GM19328 (cell line): ENCODE data around the gene ARL8A.
"Not testable (repeated sequence)": the region's sequence is repeated elsewhere in the genome, so short reads cannot be mapped to it uniquely, and the experiment has no call there.

Experiments
- ATAC-seq: cut with Tn5 transposase; IDR thresholded peaks from one replicate; pipeline ENCODE4 v1.9.1; 2021; ENCODE audit warnings: mild to moderate bottlenecking, moderate library complexity; ENCODE audit not compliant: unreplicated experiment

Gene ARL8A

GRCh38 chr1:202159534-202160371, 15.2 kb upstream of the ARL8A start:
- ATAC-seq = no peak

- no peak for ATAC-seq
These were observed 14.4 kb upstream of the ARL8A start for GRCh38 chr1:202158810-202159533.

DNA sequence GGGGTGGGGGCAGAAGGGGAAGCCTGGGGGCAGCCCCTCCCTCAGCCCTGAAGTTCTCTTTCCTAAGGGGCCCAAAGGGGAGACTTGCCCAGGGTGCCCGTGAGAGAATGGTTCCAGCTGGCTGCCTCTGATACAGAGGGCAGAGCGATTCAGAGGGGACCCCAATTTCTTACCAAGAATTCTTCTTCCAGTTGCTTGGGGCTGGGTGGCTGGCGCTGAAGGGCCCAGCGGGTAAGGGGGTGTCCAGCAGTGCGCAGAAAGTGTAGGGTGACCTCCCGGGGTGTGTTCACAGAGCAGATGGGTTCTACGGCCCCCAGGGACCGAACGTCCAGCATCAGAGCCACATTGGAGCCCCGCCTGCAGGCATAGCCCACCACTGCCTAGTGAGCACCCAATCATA, 13.4 kb upstream of the ARL8A start:
- ATAC-seq = no peak

DNA sequence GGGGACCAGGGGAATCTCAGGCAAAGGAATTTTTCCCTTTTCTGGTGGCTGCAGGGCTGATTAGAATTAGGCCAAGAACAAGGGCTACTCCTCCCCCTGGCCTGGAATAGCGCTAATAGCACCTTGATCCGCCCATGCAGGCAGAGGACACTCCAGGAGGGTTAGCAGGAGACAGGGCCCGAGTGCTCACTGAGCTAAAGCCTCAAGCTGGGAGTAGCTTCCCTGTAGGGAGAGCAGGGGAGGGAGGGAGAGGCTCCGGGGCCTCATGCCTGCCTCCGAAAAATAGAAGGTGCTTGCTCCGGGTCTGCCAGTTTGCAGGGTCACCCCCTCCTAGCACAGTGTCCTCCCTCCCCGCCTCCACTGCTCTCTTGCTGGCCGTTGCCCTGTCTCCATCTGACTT, 12.1 kb upstream of the ARL8A start:
- no peak for ATAC-seq

DNA sequence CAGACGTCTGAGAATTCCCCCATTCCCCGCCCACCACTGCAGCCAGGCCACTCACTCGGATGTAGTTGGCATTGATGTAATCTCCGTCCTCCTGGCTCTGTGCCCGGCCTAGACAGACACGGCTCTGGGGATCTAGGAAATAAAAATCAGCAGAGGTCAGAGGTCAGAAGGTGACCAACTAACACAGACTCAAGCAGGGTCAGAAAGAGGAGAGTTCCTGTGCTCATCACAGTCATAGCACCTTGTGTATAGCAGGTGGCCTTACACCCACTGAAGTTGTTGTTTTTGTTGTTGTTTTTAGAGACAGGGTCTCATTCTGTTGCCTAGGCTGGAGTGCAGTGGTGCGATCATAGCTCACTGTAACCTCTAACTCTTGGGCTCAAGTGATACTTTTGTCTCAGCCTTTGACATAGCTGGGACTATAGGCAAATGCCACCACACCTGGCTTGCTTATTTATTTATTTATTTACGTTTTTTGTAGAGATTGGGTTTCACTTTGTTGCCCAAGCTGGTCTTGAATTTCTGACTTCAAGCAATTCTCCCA, 11.0 kb upstream of the ARL8A start:
- no peak for ATAC-seq

DNA sequence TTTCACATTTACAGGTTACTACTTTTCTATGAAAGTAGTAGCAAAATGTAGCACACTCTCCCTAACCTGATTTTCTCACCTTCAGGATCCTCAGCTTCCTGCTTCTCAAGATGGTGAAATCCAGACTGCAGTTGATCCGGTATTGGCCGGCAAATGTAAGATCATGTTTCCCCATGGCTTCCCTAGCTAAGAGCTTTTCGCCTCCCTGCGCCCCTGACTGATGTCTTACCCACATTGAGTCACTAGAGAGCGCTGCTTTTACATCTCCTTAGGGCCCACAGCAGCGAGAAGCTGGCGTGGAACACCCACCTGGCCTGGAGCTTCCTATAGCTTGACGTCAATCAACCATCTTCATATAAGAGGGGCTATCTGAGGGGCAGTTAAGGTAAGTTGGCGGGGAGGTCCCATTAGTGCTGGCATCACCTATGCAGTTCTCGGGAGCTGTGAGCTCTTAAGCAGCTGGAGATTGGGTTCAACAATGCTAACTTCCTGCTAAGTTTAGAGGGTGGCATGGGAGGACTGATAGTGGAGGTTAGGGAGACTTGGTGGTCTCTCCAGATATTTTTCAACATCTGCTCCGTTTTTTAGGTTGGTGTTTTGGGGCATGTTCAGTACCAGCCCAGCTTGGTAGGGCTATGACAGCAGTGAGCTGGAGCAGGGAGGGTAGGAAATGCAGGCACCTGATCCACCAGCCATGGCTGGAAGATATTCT, 10.4 kb upstream of the ARL8A start:
- ATAC-seq = no peak

DNA sequence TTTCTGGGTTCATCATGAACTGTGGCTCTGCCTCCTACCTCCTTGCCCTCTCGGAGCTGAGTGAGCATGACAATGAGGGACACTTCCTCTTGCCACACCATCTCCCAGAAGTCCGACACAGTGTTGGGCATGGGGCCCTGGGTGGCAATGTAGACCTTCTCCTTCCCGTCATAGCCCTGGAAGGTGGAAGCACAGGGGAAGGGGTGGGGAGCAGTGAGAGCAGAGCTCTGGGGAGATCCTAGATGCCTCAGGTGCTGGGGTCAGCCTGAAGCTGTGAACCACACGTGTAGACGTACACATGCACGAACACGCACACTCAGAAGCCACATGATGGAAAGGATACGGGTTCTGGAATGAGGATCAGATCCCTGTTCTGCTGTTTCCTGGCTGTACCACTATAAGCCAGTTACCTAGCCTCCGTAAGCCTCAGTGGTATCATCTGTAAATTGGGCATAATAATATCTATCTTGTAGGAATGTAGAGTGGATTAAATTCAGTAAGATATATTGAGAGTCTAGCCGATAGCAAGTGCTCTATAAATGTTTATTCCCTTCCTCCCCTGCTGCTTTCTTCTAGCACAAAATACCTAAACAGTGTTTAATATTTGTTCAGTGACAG, 9.7 kb upstream of the ARL8A start:
- no peak for ATAC-seq

- ATAC-seq = no peak
These were observed 8.7 kb upstream of the ARL8A start for GRCh38 chr1:202153284-202153683.

GRCh38 chr1:202152399-202152798, 7.9 kb upstream of the ARL8A start:
- no peak for ATAC-seq

GRCh38 chr1:202151045-202151444, 6.5 kb upstream of the ARL8A start:
- ATAC-seq = no peak

DNA sequence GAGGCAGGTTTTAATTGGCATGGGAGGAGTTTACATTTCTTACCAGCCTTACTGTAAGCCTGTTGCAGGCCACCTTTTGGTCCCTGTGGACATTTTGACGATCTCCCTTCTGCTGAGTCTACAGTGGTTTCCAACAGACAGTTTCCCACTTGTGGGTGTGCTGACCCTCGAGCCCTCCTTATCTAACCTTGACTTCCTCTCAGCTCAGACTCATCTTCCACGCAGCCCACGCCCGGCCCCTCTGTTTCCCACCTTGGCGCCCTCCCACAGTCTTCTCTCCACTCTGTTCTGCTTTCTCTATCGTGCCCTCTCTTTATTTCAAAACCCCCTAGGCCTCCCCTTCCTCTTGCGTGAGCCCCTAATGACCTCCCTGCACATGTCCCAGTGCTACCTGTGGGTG, 6.1 kb upstream of the ARL8A start:
- no peak for ATAC-seq

- ATAC-seq = no peak
These were observed 5.7 kb upstream of the ARL8A start for GRCh38 chr1:202150187-202150586.

- no peak for ATAC-seq
These were observed 5.0 kb upstream of the ARL8A start for GRCh38 chr1:202149566-202149965.

DNA sequence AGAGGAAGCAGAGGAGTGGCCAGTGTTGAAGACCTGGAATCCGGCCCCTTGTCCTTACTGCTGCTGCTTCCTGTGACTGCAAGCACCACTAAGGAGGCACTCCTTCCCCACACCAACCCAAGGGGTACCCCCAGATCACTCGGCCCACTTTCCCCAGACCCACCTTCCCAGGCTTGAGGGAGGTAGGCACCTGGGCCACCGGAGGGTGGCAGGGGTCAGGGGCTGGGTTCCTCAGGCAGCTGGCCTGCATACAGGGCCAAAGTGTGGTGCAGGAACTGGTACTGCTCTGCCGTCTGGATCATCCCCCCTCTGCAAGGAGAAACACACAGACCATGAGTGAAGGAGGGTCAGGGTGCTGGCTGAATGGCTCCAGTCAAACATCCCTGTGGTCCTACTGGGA, 3.9 kb upstream of the ARL8A start:
- ATAC-seq = no peak

DNA sequence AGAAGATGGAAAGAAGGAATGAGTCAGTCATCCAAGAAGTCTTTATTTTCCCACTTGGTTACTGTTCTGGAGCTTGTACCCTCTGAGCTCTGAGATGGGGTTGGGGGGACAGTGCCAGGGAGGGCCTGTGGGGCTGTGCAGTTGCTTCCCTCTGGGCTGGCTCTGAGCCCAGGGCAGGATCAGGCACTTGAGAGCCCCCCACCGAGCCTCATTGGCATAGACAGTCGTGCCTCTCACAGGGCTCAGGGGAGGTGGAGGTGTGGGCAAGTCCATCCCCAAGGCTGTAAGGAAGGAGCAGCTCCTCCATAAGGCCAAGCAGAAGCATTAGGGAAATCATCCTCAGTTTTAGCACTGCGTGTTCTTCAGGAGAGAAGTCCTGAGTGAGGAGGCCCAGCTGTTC, 2.5 kb upstream of the ARL8A start:
- no peak for ATAC-seq

DNA sequence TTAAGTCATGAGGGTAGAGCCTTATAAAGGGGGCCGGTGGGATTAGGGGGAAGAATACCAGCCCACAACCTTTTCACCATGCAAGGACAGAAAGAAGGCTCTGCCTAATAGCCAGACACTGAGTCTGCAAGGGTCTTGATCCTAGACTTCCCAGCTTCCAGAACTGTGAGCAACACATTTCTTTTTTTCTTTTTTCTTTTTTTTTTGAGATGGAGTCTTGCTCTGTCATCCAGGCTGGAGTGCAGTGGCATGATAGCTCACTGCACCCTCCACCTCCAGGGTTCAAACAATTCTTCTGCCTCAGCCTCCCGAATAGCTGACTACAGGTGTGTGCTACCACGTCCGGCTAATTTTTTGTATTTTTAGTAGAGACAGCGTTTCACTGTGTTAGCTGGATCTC, 1.7 kb upstream of the ARL8A start:
- ATAC-seq = no peak

- not testable (repeated sequence) for ATAC-seq
These were observed 1.2 kb upstream of the ARL8A start for GRCh38 chr1:202145744-202146140.

DNA sequence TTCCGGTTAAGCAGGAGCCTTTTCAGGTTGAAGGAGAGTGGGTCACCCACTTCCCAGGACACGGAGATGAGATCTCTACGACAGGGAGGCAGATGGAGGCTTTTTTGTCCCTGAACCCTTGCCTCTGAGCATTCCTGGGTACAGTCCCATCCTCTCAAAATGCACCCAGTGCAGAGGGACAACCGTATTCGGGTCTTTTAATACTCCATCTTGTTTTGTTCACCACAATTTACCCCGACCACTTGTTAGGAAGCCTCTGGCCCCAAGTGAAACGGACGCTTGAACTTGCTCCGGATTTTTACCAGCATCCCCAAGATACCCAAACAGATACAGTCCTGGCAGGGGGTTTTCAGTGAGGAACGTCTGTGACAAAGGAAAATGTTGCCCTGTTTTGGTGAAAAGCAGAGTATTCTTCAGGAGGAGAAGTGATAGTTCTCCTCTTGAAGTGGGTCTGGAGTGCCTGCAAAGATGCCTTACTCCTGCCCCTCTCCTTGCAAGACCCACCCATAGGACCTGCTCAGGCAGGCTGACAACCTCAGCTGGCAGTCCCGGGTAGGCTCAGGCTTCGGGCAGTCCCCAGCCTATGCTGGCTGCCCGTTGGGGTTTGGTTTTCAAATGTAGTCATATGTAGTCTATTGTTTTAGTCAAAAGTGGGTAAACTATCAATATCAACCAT, 669 bp upstream of the ARL8A start:
- no peak for ATAC-seq

GRCh38 chr1:202143768-202144401, 652 bp downstream of the ARL8A start:
- ATAC-seq = peak; percentile 47
